Right lobe of liver (tissue), 6 donors: Measurements from ENCODE around the gene MFNG. TPM values are rescaled to one million over a fixed set of nuclear protein-coding genes. Genes with fewer than 3 reads are reported as not detected.

ENCODE experiments used
- ATAC-seq, 4 donors: fragments of 200-7000 bp; cut with Tn5 transposase; one replicate each; pipeline ENCODE4 v1.9.1; 2020; ENCODE audit warnings: mild to moderate bottlenecking in 4 of 4, moderate library complexity in 4 of 4
- DNase-seq, 3 donors: peaks; one replicate each; pipeline ENCODE4 v3.0.0-alpha.2; 2020
- H3K27ac ChIP-seq, 3 donors: fragments of 200-600 bp; one replicate each; pipeline ENCODE4 v1.8.0; 2022
- H3K27me3 ChIP-seq, 2 donors: fragments of 200-600 bp; one replicate each; pipeline ENCODE4 v1.8.0; 2022
- H3K36me3 ChIP-seq, 4 donors: fragments of 200-600 bp; sonication (generic) in 1 of 4; one replicate each; pipeline versions ENCODE4 v1.5.1 to v1.8.0; 2017 to 2022; ENCODE audit warnings: control low read depth in 1 of 4
- H3K4me1 ChIP-seq, 4 donors: fragments of 200-600 bp; sonication (generic) in 1 of 4; one replicate each; pipeline versions ENCODE4 v1.5.1 to v1.8.0; 2017 to 2022; ENCODE audit warnings: control low read depth in 1 of 4
- H3K4me3 ChIP-seq, 3 donors: fragments of 200-600 bp; one replicate each; pipeline ENCODE4 v1.8.0; 2022
- H3K9me3 ChIP-seq, 4 donors: fragments of 200-600 bp; sonication (generic) in 1 of 4; one replicate each; pipeline versions ENCODE4 v1.5.1 to v1.8.0; 2017 to 2022; ENCODE audit warnings: control low read depth in 1 of 4
- POLR2A ChIP-seq: fragments of 450-650 bp; IDR thresholded peaks from one replicate; pipeline ENCODE4 v1.6.1; 2017; ENCODE audit warnings: antibody characterized with exemption, mild to moderate bottlenecking
- WGBS: methylation state at CpG from one replicate; pipeline ENCODE4 v1.1.6; 2018; ENCODE audit warnings: low coverage, low lambda C conversion rate; ENCODE audit not compliant: insufficient coverage; ENCODE audit errors: missing lambda C conversion rate; 5-methylcytosine and 5-hydroxymethylcytosine counted together
- intact Hi-C, 2 donors: fragments of 100-400 bp; cut with DNase I; formaldehyde crosslinking; loops; one replicate each; pipeline versions ENCODE4 v1.11.2 to v1.14.1; 2022
- total RNA-seq, 6 experiments: library from RNA; depleted of rRNA in 2 of 6; stranded (reverse); fragments of >200 nt in 2 of 6; fragmentation: NEBNext Ultra II Directional in 3 of 6; extraction: Animal tissue kit (Norgen Biotek cat#: 25700) in 3 of 6; gene quantifications; one replicate each; pipeline versions ENCODE4 v1.1.0 to v1.2.4, GENCODE V29; 2016 to 2023
- TF ChIP-seq, protein P1 (sequence below), 4 donors: fragments of 200-600 bp in 3 of 4; fragments of 450-650 bp in 1 of 4; IDR thresholded peaks; one replicate each; pipeline versions ENCODE4 v1.5.1 to v1.8.0; 2016 to 2022; ENCODE audit warnings: antibody characterized with exemption in 4 of 4, mild to moderate bottlenecking in 2 of 4
- donor health status: DM: no; HTN: yes; CAD: no.
- donor health status: DM: no; HTN: no; CAD: no.
- donor health status: DM: no; HTN: no; CAD: no.
- donor health status: DM: no; HTN: yes; CAD: no.
- donor health status: DM: no; HTN: yes; CAD: no.

MFNG gene
- total RNA-seq, 6 experiments from 2014 or later = 5.6 to 14.4 (median 10.2) TPM

DNA sequence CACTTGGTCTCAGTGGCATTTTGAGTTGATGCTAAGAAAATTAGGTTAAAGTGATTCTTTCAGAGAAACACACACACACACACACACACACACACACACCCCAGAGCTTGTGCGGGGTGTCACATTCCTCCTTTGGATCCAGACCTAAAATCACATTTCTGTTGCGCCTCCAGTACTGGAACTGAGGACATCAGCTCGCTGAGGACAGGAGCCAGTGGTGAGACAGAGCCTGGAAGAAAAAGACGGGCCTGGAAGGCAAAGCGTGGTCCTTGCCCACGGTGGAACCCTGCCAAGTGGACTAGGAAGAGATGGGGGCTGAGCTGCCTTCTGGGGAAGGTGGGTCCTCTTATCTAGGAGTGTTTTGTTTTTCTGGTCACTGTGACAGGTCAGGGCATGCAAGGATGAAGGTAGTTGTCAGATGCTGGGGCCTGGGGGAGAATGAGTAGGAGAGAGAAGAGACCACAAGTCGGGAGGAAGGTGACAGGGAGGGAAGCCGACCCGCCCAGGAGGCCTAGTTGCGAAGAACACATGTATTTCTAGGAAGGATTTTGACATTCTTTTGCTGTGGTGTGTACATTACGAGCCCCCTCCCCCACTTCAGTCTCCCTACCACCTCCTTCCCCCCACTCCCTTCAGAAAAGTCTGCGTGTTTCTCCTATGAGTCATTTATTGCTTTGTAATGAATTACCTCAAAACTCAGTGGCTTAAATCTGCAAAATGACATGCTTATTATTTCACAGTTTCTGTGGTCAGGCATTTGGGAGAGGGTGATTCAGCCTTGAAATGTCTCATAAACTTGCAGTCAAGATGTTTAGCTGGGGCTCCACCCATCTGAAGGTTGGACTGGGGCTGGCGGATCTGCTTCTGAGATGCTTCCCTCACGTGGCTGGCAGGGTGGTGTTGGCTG lies 54.1 kb downstream of the MFNG start:
- no peaks in the 10 kb centered on the region for H3K9me3 ChIP-seq
- ATAC-seq = no peak
- H3K27ac ChIP-seq = no peak overlapping the region
- no peak for TF ChIP-seq POLR2A
- TF ChIP-seq, protein P1, sequence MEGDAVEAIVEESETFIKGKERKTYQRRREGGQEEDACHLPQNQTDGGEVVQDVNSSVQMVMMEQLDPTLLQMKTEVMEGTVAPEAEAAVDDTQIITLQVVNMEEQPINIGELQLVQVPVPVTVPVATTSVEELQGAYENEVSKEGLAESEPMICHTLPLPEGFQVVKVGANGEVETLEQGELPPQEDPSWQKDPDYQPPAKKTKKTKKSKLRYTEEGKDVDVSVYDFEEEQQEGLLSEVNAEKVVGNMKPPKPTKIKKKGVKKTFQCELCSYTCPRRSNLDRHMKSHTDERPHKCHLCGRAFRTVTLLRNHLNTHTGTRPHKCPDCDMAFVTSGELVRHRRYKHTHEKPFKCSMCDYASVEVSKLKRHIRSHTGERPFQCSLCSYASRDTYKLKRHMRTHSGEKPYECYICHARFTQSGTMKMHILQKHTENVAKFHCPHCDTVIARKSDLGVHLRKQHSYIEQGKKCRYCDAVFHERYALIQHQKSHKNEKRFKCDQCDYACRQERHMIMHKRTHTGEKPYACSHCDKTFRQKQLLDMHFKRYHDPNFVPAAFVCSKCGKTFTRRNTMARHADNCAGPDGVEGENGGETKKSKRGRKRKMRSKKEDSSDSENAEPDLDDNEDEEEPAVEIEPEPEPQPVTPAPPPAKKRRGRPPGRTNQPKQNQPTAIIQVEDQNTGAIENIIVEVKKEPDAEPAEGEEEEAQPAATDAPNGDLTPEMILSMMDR (IDR thresholded peaks at IDR 0.05) = no peak
- H3K27me3 ChIP-seq = no peaks in the 10 kb centered on the region
- peaks cover 0 to 1% (median 0%) of the 10 kb centered on the region in 4 donors for H3K4me1 ChIP-seq
- no peak overlapping the region for H3K4me3 ChIP-seq
- H3K36me3 ChIP-seq = no peaks in the 10 kb centered on the region
- DNase-seq = no peak
- WGBS = 82% methylated on average over 12 of the region's 14 CpGs
- intact Hi-C loops = no loop called here

DNA sequence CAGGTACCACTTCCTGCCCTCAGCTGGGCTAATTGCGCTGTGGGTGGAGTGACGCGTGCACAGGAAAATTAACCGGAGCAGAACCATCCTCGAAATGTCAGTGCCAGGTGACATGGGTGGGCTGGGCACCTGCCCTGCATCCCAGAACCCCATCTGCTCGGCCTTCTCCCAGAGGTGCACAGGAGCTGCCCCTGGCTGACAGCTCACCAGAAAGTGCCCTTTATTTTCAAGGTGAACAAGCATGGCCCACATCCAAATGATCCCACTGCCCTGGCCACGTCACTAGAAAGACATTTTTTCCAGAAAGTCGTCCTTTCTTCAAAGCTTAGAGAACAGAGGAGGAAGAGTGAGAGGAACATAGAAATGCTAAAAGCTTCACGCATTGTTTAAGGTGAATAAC lies 54.8 kb downstream of the MFNG start:
- DNase-seq (no peak), ATAC-seq (no peak)
- H3K9me3 ChIP-seq = no peaks in the 10 kb centered on the region
- no peak overlapping the region for H3K27ac ChIP-seq
- no peaks in the 10 kb centered on the region for H3K27me3 ChIP-seq
- H3K36me3 ChIP-seq = no peaks in the 10 kb centered on the region
- H3K4me3 ChIP-seq = no peak overlapping the region
- TF ChIP-seq, protein P1 (IDR thresholded peaks at IDR 0.05) = no peak
- no peak for TF ChIP-seq POLR2A
- intact Hi-C loops = no loop called here
- H3K4me1 ChIP-seq = peaks cover 0 to 3% (median 0%) of the 10 kb centered on the region in 4 donors
- 78% methylated on average over 9 of the region's 9 CpGs for WGBS

DNA sequence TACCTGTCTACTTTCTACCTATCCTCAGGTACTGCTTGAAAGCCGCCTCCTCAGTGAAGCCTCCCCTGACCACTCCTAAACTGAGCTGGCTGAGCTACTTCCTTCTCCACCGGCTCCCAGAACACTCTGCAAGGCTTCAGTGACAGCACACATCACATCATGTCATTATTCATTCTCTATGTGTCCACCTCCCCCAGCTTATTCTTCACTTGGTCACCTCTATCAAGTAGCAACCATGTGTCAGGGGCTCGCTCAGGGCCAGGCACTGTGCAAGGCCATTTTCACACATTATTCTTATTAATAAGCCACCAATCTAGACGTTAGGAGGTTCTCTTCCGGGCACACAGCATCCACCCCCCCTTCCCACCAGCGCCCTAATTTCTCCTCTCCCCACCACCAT lies 55.2 kb downstream of the MFNG start:
- Histone ChIP-seq H3K27me3 (no peaks in the 10 kb centered on the region), H3K36me3 (no peaks in the 10 kb centered on the region), H3K4me3 (no peak overlapping the region), H3K9me3 (no peaks in the 10 kb centered on the region), H3K4me1 (peaks cover 0 to 3% (median 0%) of the 10 kb centered on the region in 4 donors), H3K27ac (no peak overlapping the region)
- intact Hi-C loops = no loop called here
- WGBS = 66% methylated on average over 6 of the region's 6 CpGs
- DNase-seq (no peak), ATAC-seq (no peak)
- TF ChIP-seq, protein P1 (IDR thresholded peaks at IDR 0.05) = no peak
- TF ChIP-seq POLR2A = no peak

DNA sequence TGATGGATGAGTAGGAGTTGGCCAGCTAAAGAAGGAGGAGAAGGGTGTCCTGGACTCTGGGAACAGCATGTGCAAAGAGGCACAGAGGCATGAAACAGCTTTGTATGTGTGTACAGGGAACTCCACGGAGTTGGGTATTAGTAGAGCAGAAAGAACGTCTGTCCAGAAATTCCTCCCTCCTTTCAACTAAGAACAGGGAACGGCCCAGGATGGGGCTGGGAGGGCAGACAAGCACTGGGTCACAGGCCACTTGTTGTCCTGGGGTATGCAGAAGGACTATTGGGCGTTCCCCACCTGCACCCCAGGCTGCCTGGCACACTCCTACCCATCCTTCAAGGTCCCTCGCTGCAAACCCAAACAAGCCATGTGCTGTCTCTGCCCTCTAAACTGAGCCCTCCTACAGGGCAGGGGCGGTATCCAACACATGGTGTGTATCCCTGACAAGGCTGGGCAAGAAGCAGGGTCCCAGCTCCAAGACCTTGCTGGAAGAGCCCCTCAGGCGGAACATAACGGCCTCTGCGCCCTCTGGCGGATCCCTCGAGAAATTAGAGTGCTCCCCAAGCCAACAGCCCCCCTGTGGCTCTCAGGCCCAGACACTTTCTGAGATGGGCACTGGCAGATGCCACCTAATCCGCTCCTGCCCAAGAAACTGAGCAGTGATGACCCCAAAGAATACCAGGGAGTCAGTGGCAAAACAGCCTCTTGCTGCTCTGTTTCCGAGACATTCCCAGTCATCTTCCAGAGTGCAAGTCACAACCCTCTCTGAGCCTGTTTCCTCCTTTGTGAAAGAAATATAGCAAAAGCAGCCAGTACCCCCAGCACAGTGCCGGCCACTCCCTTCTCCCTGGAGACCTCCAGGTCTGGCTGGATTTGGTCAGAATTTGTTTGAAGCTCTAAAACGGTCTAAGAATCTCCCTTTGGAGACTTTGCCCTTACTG lies 57.3 kb downstream of the MFNG start:
- peak; percentile 61 to 77 (median 72) for ATAC-seq
- Histone ChIP-seq H3K9me3 (no peaks in the 10 kb centered on the region), H3K4me3 (no peak overlapping the region), H3K27me3 (no peaks in the 10 kb centered on the region), H3K4me1 (peaks cover 0 to 3% (median 0%) of the 10 kb centered on the region in 4 donors), H3K36me3 (no peaks in the 10 kb centered on the region), H3K27ac (no peak overlapping the region)
- WGBS = 29% methylated on average over 8 of the region's 15 CpGs
- intact Hi-C loops = loop anchor here (2.0 to 5.0 kb wide), 2 partner anchors 112 kb away; no protein-coding TSS in a partner anchor
- TF ChIP-seq, protein P1 (IDR thresholded peaks at IDR 0.05) = peak; percentile 56 to 74 (median 73)
- TF ChIP-seq POLR2A = no peak
- peak in 2 of 3 donors; percentile 55 to 65 for DNase-seq
